ENCODE results near the gene SCN9A. TPM values are rescaled to one million over a fixed set of nuclear protein-coding genes. Genes with fewer than 3 reads are reported as not detected.

SCN9A gene
- polyA plus RNA-seq, 1 donor from 2014 or later: 10.4 TPM

DNA sequence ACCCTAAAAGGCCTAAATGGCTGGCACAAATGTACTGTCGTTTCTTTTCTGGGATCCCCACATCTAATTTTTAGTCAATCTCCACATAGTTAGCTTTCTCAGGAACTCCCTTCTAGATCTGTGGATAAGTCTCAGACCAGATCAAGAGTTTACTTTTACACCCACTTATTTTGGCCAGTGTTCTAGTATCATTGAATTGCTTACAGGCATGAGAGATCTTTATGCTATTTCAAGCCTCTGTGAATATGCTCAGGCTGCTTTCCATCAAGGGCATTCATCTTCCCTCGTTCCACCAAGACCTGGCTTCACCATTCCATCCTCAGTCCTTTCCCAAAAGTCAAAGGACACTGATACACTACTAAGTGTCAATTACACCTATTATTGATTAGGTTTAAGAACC lies 220.2 kb downstream of the SCN9A start:
- TF ChIP-seq SMC3 (conservative IDR thresholded peaks at IDR 0.05; ENCODE audit: poor library complexity) (no peak), EP300 (conservative IDR thresholded peaks at IDR 0.05; ENCODE audit: poor library complexity, severe bottlenecking) (no peak), TAF1 (IDR thresholded peaks at IDR 0.05; ENCODE audit: low read depth) (no peak), EZH2 (IDR thresholded peaks at IDR 0.05; ENCODE audit: borderline replicate concordance, insufficient read depth, low read length, poor library complexity, severe bottlenecking) (no peak), RAD21 (conservative IDR thresholded peaks at IDR 0.05) (no peak), POLR2AphosphoS5 (IDR thresholded peaks at IDR 0.05) (no peak), MXI1 (conservative IDR thresholded peaks at IDR 0.05; ENCODE audit: poor library complexity, severe bottlenecking) (no peak)
- TF ChIP-seq, protein P1, sequence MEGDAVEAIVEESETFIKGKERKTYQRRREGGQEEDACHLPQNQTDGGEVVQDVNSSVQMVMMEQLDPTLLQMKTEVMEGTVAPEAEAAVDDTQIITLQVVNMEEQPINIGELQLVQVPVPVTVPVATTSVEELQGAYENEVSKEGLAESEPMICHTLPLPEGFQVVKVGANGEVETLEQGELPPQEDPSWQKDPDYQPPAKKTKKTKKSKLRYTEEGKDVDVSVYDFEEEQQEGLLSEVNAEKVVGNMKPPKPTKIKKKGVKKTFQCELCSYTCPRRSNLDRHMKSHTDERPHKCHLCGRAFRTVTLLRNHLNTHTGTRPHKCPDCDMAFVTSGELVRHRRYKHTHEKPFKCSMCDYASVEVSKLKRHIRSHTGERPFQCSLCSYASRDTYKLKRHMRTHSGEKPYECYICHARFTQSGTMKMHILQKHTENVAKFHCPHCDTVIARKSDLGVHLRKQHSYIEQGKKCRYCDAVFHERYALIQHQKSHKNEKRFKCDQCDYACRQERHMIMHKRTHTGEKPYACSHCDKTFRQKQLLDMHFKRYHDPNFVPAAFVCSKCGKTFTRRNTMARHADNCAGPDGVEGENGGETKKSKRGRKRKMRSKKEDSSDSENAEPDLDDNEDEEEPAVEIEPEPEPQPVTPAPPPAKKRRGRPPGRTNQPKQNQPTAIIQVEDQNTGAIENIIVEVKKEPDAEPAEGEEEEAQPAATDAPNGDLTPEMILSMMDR (IDR thresholded peaks at IDR 0.05; ENCODE audit: poor library complexity, severe bottlenecking): no peak
- TF ChIP-seq, protein P2, sequence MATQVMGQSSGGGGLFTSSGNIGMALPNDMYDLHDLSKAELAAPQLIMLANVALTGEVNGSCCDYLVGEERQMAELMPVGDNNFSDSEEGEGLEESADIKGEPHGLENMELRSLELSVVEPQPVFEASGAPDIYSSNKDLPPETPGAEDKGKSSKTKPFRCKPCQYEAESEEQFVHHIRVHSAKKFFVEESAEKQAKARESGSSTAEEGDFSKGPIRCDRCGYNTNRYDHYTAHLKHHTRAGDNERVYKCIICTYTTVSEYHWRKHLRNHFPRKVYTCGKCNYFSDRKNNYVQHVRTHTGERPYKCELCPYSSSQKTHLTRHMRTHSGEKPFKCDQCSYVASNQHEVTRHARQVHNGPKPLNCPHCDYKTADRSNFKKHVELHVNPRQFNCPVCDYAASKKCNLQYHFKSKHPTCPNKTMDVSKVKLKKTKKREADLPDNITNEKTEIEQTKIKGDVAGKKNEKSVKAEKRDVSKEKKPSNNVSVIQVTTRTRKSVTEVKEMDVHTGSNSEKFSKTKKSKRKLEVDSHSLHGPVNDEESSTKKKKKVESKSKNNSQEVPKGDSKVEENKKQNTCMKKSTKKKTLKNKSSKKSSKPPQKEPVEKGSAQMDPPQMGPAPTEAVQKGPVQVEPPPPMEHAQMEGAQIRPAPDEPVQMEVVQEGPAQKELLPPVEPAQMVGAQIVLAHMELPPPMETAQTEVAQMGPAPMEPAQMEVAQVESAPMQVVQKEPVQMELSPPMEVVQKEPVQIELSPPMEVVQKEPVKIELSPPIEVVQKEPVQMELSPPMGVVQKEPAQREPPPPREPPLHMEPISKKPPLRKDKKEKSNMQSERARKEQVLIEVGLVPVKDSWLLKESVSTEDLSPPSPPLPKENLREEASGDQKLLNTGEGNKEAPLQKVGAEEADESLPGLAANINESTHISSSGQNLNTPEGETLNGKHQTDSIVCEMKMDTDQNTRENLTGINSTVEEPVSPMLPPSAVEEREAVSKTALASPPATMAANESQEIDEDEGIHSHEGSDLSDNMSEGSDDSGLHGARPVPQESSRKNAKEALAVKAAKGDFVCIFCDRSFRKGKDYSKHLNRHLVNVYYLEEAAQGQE (IDR thresholded peaks at IDR 0.05; ENCODE audit: borderline replicate concordance): no peak
- Histone ChIP-seq H3K79me2 (replicated peaks; ENCODE audit: insufficient read depth, low read length) (no peaks in the 10 kb centered on the region), H2AFZ (ENCODE audit: low read depth, low read length) (no peak overlapping the region)

DNA sequence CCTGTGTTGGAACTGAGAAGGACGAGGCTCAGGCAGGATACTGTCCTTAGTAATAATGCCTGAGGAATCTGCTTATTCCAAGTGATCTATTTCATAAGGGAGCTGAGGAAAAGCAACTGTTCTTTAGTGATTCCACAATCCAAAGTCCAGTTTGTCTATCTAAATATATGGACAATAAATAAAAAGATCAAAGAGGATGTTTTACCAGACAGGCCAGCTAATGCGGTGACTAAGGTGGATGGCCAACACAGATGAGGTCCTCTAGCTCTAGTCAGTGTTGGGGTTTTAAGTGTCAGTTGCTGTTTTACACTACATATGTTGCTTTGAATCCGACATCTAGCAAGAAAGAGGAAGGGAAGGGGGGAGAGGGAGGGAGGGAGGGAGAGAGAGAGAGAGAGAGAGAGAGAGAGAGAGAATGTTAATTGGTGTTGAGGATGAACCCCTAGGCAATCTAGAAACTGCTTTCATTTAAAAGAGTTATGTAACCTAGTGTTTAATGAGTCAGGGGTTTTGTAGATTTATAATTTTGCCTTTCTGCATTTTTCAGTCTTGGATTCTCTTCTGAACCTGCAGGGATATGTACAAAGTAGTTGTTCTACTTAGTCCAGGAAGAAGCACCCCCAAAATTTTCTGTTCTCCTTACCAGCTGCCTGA lies 220.9 kb downstream of the SCN9A start:
- no peak for TF ChIP-seq TAF1 (IDR thresholded peaks at IDR 0.05; ENCODE audit: low read depth)
- no peak for TF ChIP-seq SMC3 (conservative IDR thresholded peaks at IDR 0.05; ENCODE audit: poor library complexity)
- TF ChIP-seq, protein P1 (IDR thresholded peaks at IDR 0.05; ENCODE audit: poor library complexity, severe bottlenecking): no peak
- no peak for TF ChIP-seq EZH2 (IDR thresholded peaks at IDR 0.05; ENCODE audit: borderline replicate concordance, insufficient read depth, low read length, poor library complexity, severe bottlenecking)
- TF ChIP-seq MXI1 (conservative IDR thresholded peaks at IDR 0.05; ENCODE audit: poor library complexity, severe bottlenecking): no peak
- TF ChIP-seq, protein P2 (IDR thresholded peaks at IDR 0.05; ENCODE audit: borderline replicate concordance): no peak

More for the DNA sequence above, 220.2 kb downstream of the SCN9A start:
- Histone ChIP-seq H3K27me3 (ENCODE audit: insufficient read depth, low read depth, low read length) (no peaks in the 10 kb centered on the region), H3K27ac (ENCODE audit: low read length) (no peak overlapping the region), H4K20me1 (ENCODE audit: insufficient read depth) (no peaks in the 10 kb centered on the region), H3K9ac (ENCODE audit: low read length) (no peak overlapping the region), H3K9me2 (ENCODE audit: insufficient read depth, low read length) (no peaks in the 10 kb centered on the region), H3K36me3 (ENCODE audit: insufficient read depth, low read length) (no peaks in the 10 kb centered on the region), H3K9me3 (ENCODE audit: low read length) (no peaks in the 10 kb centered on the region), H3F3A (ENCODE audit: insufficient read depth, low read length, poor library complexity, severe bottlenecking) (no peaks in the 10 kb centered on the region), H3K4me2 (ENCODE audit: low read length) (no peak overlapping the region), H3K4me3 (ENCODE audit: low read length) (no peak overlapping the region)

More for the DNA sequence above, 220.9 kb downstream of the SCN9A start:
- H3K4me3 ChIP-seq (ENCODE audit: low read length): no peak overlapping the region
- no peak overlapping the region for H3K27ac ChIP-seq (ENCODE audit: low read length)
- H3K9me3 ChIP-seq (ENCODE audit: low read length): no peaks in the 10 kb centered on the region
- H3F3A ChIP-seq (ENCODE audit: insufficient read depth, low read length, poor library complexity, severe bottlenecking): no peaks in the 10 kb centered on the region
- no peaks in the 10 kb centered on the region for H3K79me2 ChIP-seq (replicated peaks; ENCODE audit: insufficient read depth, low read length)
- no peaks in the 10 kb centered on the region for H3K9me2 ChIP-seq (ENCODE audit: insufficient read depth, low read length)
- H2AFZ ChIP-seq (ENCODE audit: low read depth, low read length): no peak overlapping the region
- H3K9ac ChIP-seq (ENCODE audit: low read length): no peak overlapping the region
- no peaks in the 10 kb centered on the region for H3K27me3 ChIP-seq (ENCODE audit: insufficient read depth, low read depth, low read length)
- H4K20me1 ChIP-seq (ENCODE audit: insufficient read depth): no peaks in the 10 kb centered on the region
- no peak overlapping the region for H3K4me2 ChIP-seq (ENCODE audit: low read length)
- no peaks in the 10 kb centered on the region for H3K36me3 ChIP-seq (ENCODE audit: insufficient read depth, low read length)
